ENCODE results near the gene C16orf95. TPM values are rescaled to one million over a fixed set of nuclear protein-coding genes. Genes with fewer than 3 reads are reported as not detected.

C16orf95 gene
- total and polyA plus RNA-seq, 2 of the 4 experiments (the other 2 are of a cell fraction), result 2.0 to 4.7 TPM

DNA sequence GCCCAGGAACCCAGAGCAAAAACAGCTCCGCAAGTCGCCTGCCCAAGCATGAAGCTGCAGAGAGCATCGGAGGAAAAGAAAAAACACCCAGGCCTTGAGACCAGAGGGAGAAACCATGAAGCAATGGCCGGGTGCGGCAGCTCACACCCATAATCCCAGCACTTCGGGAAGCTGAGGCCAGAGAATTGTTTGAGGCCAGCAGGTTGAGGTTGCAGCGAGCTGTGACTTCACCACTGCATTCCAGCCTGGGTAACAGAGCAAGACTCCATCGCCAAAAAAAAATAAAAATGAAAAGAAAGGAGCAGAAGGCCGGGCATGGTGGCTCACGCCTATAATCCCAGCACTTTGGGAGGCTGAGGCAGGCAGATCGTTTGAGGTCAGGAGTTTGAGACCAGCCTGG is 40.3 kb downstream of the C16orf95 start:
- POLR2A ChIA-PET (ENCODE audit: unreplicated experiment), result interaction anchor here (0.6 to 0.7 kb wide), 2 partner anchors 69 to 214 kb away, joined by 4 to 5 read pairs; no protein-coding TSS in a partner anchor
- dilution Hi-C loops (cut with HindIII; ENCODE audit: low sequenced_read_pairs, unreplicated experiment), result no loop called here

More for the DNA sequence above, 40.3 kb downstream of the C16orf95 start:
- ATAC-seq (ENCODE audit: low read depth) (no peak), DNase-seq (no peak)
- in situ Hi-C loops (cut with MboI; ENCODE audit: low sequenced_read_pairs) (loop anchor here (5.0 to 10.0 kb wide), 2 partner anchors 202 to 715 kb away; no protein-coding TSS in a partner anchor), intact Hi-C loops (cut with micrococcal nuclease) (no loop called here)
- H2BK20ac ChIP-seq (ENCODE audit: low read depth, low read length), result no peak overlapping the region
- no TSS peak for BruUV-seq (replicated peaks)
- no peak overlapping the region for H2BK120ac ChIP-seq (ENCODE audit: low read depth, low read length)
- no peak overlapping the region for H3K9ac ChIP-seq (ENCODE audit: low read depth, low read length)
- H3K23ac ChIP-seq (ENCODE audit: low read depth, low read length), result no peak overlapping the region
- no peak for TF ChIP-seq RAD21 (IDR thresholded peaks at IDR 0.05; ENCODE audit: low read length)
- H3K27ac ChIP-seq (ENCODE audit: insufficient read depth, low read length), result no peak overlapping the region
- WGBS, 2 experiments (ENCODE audit: extremely low coverage in 2 of 2, insufficient read length in 1 of 2), result 100% methylated on average over 1 of the region's 11 CpGs; no CpG with 5 or more reads in 1 of the 2 experiments
- no peak overlapping the region for H2AFZ ChIP-seq (replicated peaks; ENCODE audit: low read length, poor library complexity)
- H4K5ac ChIP-seq (ENCODE audit: low read depth, low read length), result no peak overlapping the region
- no peak overlapping the region for H3K4ac ChIP-seq (ENCODE audit: low read depth, low read length)
- no peak overlapping the region for H2BK5ac ChIP-seq (ENCODE audit: low read depth, low read length, poor library complexity, severe bottlenecking)
- peaks cover 15% of the 10 kb centered on the region for H3K27me3 ChIP-seq (ENCODE audit: control insufficient read depth, insufficient read depth, low read length)
- no peak overlapping the region for H2AK9ac ChIP-seq (replicated peaks; ENCODE audit: low read depth, low read length, poor library complexity)
- no peaks in the 10 kb centered on the region for H3K36me3 ChIP-seq (ENCODE audit: control insufficient read depth, insufficient read depth, low read length)
- no peaks in the 10 kb centered on the region for H3K9me1 ChIP-seq (ENCODE audit: insufficient read depth, low read length)
- CTCF ChIA-PET, result interaction anchor here (0.6 kb wide), 1 partner anchor 10 kb away, joined by 4 read pairs; no protein-coding TSS in a partner anchor
- no peak overlapping the region for H4K8ac ChIP-seq (ENCODE audit: low read depth in 2 of 2, low read length in 2 of 2)
- H3K4me3 ChIP-seq (ENCODE audit: insufficient read depth, low read depth, low read length), result no peak overlapping the region
- H3K14ac ChIP-seq (replicated peaks; ENCODE audit: low read depth, low read length), result no peak overlapping the region
- H3K56ac ChIP-seq (ENCODE audit: extremely low read depth, insufficient read depth, low read length), result no peak overlapping the region
- no peak overlapping the region for H4K91ac ChIP-seq (ENCODE audit: insufficient read depth, low read depth, low read length)
- no peaks in the 10 kb centered on the region; the same call in 1 of the 2 replicates for H3K4me1 ChIP-seq (ENCODE audit: control insufficient read depth, insufficient read depth, low read length)
- no peaks in the 10 kb centered on the region for H3K79me1 ChIP-seq (ENCODE audit: low read depth in 1 of 2, low read length in 2 of 2)
- H2BK15ac ChIP-seq (ENCODE audit: low read depth, low read length), result no peak overlapping the region
- no peak overlapping the region for H3K4me2 ChIP-seq (ENCODE audit: low read depth, low read length)
- no peak overlapping the region for H3K18ac ChIP-seq (ENCODE audit: low read depth, low read length)
- H2AK5ac ChIP-seq (ENCODE audit: low read depth, low read length), result no peak overlapping the region
- no peaks in the 10 kb centered on the region; the same call in 1 of the 2 replicates for H4K20me1 ChIP-seq (ENCODE audit: insufficient read depth, low read length)
- H3K9me3 ChIP-seq (ENCODE audit: control insufficient read depth, insufficient read depth, low read length), result no peaks in the 10 kb centered on the region

Measured in IMR-90 (cell line).